Measurements from ENCODE around the gene ABCA12. TPM values are rescaled to one million over a fixed set of nuclear protein-coding genes. Genes with fewer than 3 reads are reported as not detected.
"Not testable (repeated sequence)": the region's sequence is repeated elsewhere in the genome, so short reads cannot be mapped to it uniquely, and the experiment has no call there.

The ABCA12 gene
- under 1 TPM; 0.21 to 0.25 (median 0.22) TPM for polyA plus RNA-seq (ENCODE audit: insufficient read length in 3 of 3)

DNA sequence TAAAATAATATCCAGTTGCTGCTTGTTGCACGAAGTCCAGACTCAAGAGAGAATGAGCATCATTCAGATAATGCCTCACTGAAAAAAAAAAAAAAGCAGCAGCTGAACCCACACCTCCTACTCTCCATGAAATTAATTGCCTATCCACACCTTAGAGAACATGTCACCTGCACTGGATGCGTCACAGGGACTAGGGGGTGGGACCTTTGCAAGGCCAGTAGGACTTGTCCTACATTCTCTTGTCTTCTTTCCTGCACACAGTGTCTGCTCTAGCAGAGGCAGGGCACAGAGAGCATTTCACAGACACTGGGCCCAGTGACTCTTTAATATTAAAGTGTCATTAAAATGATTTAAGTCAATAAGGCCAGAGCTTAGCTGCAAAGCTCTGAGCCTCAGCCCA lies at the start of gene ABCA12:
TSS of gene ABCA12 (minus strand) at position 148 of the 400 bp plus-strand sequence. CDS start 418 bp downstream, outside the sequence.
- no peak for DNase-seq (ENCODE audit: low read depth in 3 of 3, low spot score in 2 of 3)

DNA sequence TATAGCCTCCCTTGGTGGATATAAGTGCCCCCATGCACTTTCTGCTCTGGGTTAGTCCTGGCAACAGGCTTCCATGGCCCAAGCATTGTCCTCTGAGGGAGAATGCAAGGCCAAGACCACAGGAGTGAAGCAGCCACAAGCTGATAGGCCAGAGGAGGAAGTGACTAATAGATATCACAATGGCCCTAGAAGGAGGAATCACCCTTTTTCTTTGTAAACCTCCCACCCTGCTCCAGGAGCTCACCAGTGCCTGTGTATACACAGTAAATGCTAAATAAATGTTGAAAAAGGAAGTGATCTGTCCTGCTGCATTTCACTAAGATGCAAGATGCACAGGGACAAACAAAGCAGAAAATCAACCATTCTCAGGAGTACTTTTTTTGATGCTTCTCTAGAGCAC lies 49.7 kb upstream of the ABCA12 start:
- DNase-seq (ENCODE audit: low read depth in 3 of 3, low spot score in 2 of 3) = no peak

DNA sequence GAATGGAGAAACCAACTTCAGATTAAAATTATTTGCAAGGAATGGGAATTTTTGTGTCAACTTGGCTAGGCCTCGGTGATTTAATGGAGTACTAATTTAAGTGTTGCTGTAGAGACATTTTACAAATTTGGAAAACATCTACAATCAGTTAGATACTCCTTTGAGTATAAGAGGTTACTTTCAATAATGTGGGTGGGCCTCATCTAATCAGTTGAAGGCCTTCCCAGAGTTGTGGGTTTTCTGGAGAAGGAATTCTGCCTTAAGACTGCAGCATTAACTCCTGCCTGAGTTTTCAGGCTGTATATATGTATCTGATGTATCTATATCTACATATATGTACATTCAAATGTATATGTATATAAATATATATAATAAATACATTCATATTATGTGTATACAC lies 47.6 kb upstream of the ABCA12 start:
- no peak for DNase-seq (ENCODE audit: low read depth in 3 of 3, low spot score in 2 of 3)

- no peak for DNase-seq (ENCODE audit: low read depth in 3 of 3, low spot score in 2 of 3)
Observed at GRCh38 chr2:215178121-215178520, 39.7 kb upstream of the ABCA12 start.

DNA sequence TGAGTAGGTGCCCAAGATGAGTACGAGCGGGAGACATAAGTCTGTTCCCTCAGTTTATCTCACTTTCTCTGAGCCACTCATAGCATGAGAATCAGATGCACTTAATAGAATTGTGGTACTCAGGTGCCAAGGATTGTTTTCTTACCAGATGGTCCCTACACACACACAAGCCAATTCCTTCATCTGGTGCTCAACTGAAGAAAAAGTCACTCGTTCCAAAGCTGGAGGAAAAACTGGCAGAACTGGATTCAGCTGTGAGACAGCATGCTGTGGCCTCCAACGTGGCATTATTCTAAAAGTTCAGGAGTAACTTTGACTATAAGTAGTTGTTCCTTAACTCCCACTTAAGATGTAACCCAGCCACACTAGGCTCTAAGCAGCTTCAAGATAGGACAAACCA lies 33.4 kb upstream of the ABCA12 start:
- DNase-seq (ENCODE audit: low read depth in 3 of 3, low spot score in 2 of 3) = no peak

- DNase-seq (ENCODE audit: low read depth in 3 of 3, low spot score in 2 of 3) = no peak
Observed at GRCh38 chr2:215171151-215171550, 32.7 kb upstream of the ABCA12 start.

GRCh38 chr2:215166505-215166904 lies 28.1 kb upstream of the ABCA12 start:
- DNase-seq (ENCODE audit: low read depth in 3 of 3, low spot score in 2 of 3) = not testable (repeated sequence)

DNA sequence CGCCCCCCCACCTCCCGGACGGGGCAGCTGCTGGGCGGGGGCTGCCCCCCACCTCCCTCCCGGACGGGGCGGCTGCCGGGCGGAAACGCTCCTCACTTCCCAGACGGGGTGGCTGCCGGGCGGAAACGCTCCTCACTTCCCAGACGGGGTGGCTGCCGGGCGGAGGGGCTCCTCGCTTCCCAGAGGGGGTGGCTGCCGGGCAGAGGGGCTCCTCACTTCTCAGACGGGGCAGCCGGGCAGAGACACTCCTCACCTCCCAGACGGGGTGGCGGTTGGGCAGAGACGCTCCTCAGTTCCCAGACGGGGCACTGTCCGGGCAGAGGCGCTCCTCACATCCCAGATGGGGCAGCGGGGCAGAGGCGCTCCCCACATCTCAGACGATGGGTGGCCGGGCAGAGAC lies 24.9 kb upstream of the ABCA12 start:
- DNase-seq (ENCODE audit: low read depth in 3 of 3, low spot score in 2 of 3) = not testable (repeated sequence)

DNA sequence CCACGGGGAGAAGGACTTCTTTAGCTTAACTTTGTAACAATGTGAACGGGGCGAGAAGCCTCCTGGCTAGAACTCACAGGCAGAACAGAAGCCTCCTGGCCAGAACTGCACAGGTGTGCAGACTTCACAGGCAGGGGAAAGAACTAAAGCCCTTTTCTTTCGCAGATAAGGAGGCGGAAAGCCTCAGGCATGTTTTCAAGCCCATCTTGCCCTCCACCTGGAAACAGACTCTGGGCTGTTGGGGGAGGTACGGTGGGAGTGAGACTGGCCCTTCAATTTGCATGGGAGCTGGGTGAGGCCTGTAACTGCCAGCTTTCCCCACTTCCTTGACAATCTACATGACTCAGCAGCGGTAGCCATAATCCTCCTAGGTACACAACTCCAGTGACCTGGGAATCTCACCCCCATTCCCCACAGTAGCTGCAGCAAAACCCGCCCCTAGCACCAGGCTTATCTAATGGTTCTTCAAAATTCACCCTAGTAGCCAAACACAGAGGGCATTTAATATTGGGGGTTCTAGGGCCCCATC lies 22.9 kb upstream of the ABCA12 start:
- no peak for DNase-seq (ENCODE audit: low read depth in 3 of 3, low spot score in 2 of 3)

GRCh38 chr2:215160081-215160480 lies 21.7 kb upstream of the ABCA12 start:
- no peak for DNase-seq (ENCODE audit: low read depth in 3 of 3, low spot score in 2 of 3)

- no peak for DNase-seq (ENCODE audit: low read depth in 3 of 3, low spot score in 2 of 3)
Observed at GRCh38 chr2:215156453-215156852, 18.0 kb upstream of the ABCA12 start.

GRCh38 chr2:215149894-215150293 lies 11.5 kb upstream of the ABCA12 start:
- no peak for DNase-seq (ENCODE audit: low read depth in 3 of 3, low spot score in 2 of 3)

DNA sequence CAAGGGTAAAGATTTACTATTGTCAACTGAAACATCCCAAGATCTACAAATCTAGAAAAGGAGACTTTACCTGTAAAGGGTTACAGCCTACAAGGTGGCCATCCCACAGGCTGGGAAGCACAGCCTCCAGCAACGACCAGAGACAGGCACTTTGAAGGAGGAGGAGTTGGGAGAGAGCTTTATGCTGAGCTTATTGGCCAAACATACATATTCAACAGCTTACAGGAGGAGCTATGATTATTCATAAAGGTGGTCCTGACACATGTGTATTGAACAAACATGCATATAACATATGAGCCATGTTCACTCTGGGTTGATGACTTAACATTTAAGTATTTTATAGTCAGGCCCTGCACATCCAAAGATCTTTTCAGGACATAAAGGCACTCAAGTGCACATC lies 11.1 kb upstream of the ABCA12 start:
- DNase-seq (ENCODE audit: low read depth in 3 of 3, low spot score in 2 of 3) = no peak

DNA sequence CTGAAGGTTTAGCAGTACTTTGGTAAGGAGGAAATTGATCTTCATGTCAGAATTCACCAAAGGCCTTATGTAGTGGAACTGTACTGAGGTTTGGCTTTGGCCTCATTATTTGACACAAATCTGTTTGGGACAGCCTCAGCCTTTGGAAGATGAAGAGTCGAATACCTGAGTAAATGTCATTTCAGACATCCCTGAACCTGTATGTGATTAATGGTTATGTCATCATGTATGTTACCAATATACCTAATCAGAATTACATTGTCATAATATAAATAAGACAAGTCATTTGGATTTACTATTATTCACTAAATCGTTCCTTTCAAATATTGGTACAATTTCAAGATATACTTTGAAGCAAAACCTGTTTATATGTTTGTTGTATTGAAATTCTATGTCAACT lies 10.6 kb upstream of the ABCA12 start:
- no peak for DNase-seq (ENCODE audit: low read depth in 3 of 3, low spot score in 2 of 3)

DNA sequence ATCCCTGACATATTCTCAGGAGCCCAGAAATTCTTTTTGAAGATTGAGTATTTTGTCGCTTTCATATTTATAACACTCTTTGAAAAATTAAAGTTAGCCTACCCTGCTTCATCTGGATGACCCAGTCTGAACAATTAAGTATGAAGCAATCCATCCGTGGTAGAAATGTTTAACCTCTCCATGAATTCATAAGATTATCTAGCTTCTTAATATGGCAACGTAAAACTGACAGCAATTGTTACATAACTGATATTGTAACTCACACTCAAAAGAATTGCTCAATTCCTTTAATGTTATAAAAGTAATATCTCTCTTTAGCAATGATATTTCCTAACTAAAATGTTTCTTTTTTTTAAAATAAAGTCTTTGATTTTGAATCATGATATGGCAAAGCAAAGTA lies 7.2 kb upstream of the ABCA12 start:
- DNase-seq (ENCODE audit: low read depth in 3 of 3, low spot score in 2 of 3) = no peak

GRCh38 chr2:215144106-215144875 lies 5.9 kb upstream of the ABCA12 start:
- DNase-seq (ENCODE audit: low read depth in 3 of 3, low spot score in 2 of 3) = no peak

GRCh38 chr2:215143458-215143857 lies 5.0 kb upstream of the ABCA12 start:
- no peak for DNase-seq (ENCODE audit: low read depth in 3 of 3, low spot score in 2 of 3)

- DNase-seq (ENCODE audit: low read depth in 3 of 3, low spot score in 2 of 3) = no peak
Observed at GRCh38 chr2:215141706-215142105, 3.3 kb upstream of the ABCA12 start.

- DNase-seq (ENCODE audit: low read depth in 3 of 3, low spot score in 2 of 3) = no peak
Observed at GRCh38 chr2:215140166-215140707, 1.8 kb upstream of the ABCA12 start.

DNA sequence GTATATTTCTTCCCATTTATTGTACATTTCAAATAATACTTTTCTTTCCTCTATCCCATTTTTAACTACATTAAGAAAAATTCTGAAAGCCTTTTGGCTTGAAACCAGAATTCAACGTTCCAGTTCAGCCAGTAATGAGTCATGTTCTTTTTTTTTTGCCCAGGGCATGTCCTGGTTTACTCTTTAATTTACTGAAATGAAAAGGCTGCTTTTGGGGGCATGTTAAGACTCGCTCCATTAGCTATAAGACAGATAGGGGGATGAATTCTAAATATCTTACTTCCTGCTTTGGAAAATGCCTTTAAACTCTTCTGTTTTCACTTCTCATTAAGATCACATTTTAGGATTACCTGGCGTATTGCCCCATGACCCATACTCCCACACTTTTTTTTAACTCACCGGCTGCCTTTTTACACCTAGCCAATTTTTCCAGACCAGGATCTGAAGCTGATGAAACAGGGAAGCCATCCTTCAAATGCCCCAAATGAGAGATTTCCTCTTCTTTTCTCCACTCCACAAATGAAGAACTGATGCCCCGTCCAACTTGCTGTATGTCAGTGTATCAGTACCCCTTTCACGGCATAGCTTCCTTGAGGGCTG lies 585 bp downstream of the ABCA12 start:
- peak in 1 of 3 donors; percentile 6 for DNase-seq (ENCODE audit: low read depth in 3 of 3, low spot score in 2 of 3)

GRCh38 chr2:215137329-215137686 lies 1.1 kb downstream of the ABCA12 start:
- DNase-seq (ENCODE audit: low read depth in 3 of 3, low spot score in 2 of 3) = no peak

All from right renal cortex interstitium (tissue), 3 donors.